Endothelial cell of umbilical vein (primary cell): Measurements from ENCODE around the gene CHURC1.

ENCODE experiments used
- EZH2 ChIP-seq: IDR thresholded peaks from 2 replicates; pipeline ENCODE4 v1.6.1; 2012; ENCODE audit warnings: borderline replicate concordance, low read depth, mild to moderate bottlenecking, moderate library complexity, low read length, inconsistent platforms; ENCODE audit not compliant: severe bottlenecking
- POLR2A ChIP-seq: IDR thresholded peaks from 2 replicates; pipeline ENCODE4 v1.6.1; 2012; ENCODE audit warnings: low read depth, mild to moderate bottlenecking, control low read depth, low read length
- POLR2AphosphoS5 ChIP-seq: IDR thresholded peaks from 2 replicates; pipeline ENCODE4 v1.6.1; 2012; ENCODE audit warnings: low read depth, mild to moderate bottlenecking, control low read depth, low read length, moderate library complexity; ENCODE audit not compliant: insufficient read depth

GRCh38 chr14:64946310-64947045 is 32.2 kb downstream of the CHURC1 start:
- no peak for TF ChIP-seq EZH2
- TF ChIP-seq POLR2AphosphoS5: no peak
- TF ChIP-seq POLR2A: no peak
